Liver (tissue), 3 donors: ENCODE data around the gene TSPAN15.

Source experiments
- HNF4A ChIP-seq, 2 donors: conservative IDR thresholded peaks; 2 replicates each; pipeline ENCODE4 v1.6.1; 2016; ENCODE audit warnings: antibody characterized with exemption in 2 of 2, mild to moderate bottlenecking in 2 of 2
- JUND ChIP-seq, 2 donors: IDR thresholded peaks; 2 replicates each; pipeline ENCODE4 v1.6.1; 2016; ENCODE audit warnings: antibody characterized with exemption in 2 of 2
- RAD21 ChIP-seq, 2 donors: IDR thresholded peaks; 2 replicates each; pipeline ENCODE4 v1.6.1; 2016; ENCODE audit warnings: antibody characterized with exemption in 2 of 2, mild to moderate bottlenecking in 2 of 2
- RXRA ChIP-seq, 2 donors: IDR thresholded peaks; 2 replicates each; pipeline ENCODE4 v1.6.1; 2017 to 2018; ENCODE audit warnings: antibody characterized with exemption in 2 of 2, mild to moderate bottlenecking in 1 of 2
- SP1 ChIP-seq: IDR thresholded peaks from 2 replicates; pipeline ENCODE4 v1.6.1; 2018; ENCODE audit warnings: antibody characterized with exemption, mild to moderate bottlenecking
- TAF1 ChIP-seq: conservative IDR thresholded peaks from 2 replicates; pipeline ENCODE4 v1.6.1; 2016; ENCODE audit warnings: antibody characterized with exemption, mild to moderate bottlenecking
- YY1 ChIP-seq: IDR thresholded peaks from 2 replicates; pipeline ENCODE4 v1.6.1; 2016; ENCODE audit warnings: antibody characterized with exemption, mild to moderate bottlenecking
- TF ChIP-seq, protein P1 (sequence below): fragments of 150-350 bp; IDR thresholded peaks from 2 replicates; pipeline ENCODE4 v1.5.1; 2017; ENCODE audit warnings: improper control_type of control experiment, low read depth, low read length; ENCODE audit not compliant: missing input control
- TF ChIP-seq, protein P2 (sequence below): IDR thresholded peaks from 2 replicates; pipeline ENCODE4 v1.6.1; 2016; ENCODE audit warnings: antibody characterized with exemption
- TF ChIP-seq, protein P3 (sequence below): IDR thresholded peaks from 2 replicates; pipeline ENCODE4 v1.6.1; 2016; ENCODE audit warnings: antibody characterized with exemption
- TF ChIP-seq, protein P4 (sequence below): IDR thresholded peaks from 2 replicates; pipeline ENCODE4 v1.6.1; 2016; ENCODE audit warnings: antibody characterized with exemption, mild to moderate bottlenecking
- TF ChIP-seq, protein P5 (sequence below): IDR thresholded peaks from 2 replicates; pipeline ENCODE4 v1.6.1; 2016; ENCODE audit warnings: antibody characterized with exemption
- donor health status: healthy.
- donor health status: healthy.

DNA sequence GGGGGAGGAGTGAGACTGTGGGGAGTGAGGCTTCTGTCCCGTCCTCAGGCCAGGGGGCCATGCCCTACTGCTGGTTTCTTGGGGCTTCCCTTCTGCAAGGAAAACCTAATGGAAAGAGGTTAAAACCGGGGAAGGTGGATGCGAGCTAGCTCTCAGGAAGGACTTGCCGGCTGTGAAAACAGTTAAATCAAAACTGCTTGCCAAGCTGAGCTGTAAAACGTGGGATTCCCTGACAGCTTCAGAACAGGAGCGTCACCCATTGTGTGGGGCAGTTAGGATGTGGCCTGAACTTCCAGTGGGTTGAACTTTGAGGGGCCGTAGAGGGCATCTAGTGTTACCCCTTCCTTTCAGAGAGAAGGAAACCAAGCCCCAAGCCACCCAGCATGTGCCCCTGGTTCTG, 13.1 kb downstream of the TSPAN15 start:
- TF ChIP-seq, protein P1, sequence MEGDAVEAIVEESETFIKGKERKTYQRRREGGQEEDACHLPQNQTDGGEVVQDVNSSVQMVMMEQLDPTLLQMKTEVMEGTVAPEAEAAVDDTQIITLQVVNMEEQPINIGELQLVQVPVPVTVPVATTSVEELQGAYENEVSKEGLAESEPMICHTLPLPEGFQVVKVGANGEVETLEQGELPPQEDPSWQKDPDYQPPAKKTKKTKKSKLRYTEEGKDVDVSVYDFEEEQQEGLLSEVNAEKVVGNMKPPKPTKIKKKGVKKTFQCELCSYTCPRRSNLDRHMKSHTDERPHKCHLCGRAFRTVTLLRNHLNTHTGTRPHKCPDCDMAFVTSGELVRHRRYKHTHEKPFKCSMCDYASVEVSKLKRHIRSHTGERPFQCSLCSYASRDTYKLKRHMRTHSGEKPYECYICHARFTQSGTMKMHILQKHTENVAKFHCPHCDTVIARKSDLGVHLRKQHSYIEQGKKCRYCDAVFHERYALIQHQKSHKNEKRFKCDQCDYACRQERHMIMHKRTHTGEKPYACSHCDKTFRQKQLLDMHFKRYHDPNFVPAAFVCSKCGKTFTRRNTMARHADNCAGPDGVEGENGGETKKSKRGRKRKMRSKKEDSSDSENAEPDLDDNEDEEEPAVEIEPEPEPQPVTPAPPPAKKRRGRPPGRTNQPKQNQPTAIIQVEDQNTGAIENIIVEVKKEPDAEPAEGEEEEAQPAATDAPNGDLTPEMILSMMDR = no peak
- TF ChIP-seq RXRA (IDR thresholded peaks at IDR 0.05) = no peak
- TF ChIP-seq TAF1 = no peak
- TF ChIP-seq, protein P2, sequence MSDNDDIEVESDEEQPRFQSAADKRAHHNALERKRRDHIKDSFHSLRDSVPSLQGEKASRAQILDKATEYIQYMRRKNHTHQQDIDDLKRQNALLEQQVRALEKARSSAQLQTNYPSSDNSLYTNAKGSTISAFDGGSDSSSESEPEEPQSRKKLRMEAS = no peak
- TF ChIP-seq JUND (IDR thresholded peaks at IDR 0.05) = no peak
- TF ChIP-seq, protein P3, sequence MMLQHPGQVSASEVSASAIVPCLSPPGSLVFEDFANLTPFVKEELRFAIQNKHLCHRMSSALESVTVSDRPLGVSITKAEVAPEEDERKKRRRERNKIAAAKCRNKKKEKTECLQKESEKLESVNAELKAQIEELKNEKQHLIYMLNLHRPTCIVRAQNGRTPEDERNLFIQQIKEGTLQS = no peak
- TF ChIP-seq RAD21 (IDR thresholded peaks at IDR 0.05) = no peak
- TF ChIP-seq, protein P4, sequence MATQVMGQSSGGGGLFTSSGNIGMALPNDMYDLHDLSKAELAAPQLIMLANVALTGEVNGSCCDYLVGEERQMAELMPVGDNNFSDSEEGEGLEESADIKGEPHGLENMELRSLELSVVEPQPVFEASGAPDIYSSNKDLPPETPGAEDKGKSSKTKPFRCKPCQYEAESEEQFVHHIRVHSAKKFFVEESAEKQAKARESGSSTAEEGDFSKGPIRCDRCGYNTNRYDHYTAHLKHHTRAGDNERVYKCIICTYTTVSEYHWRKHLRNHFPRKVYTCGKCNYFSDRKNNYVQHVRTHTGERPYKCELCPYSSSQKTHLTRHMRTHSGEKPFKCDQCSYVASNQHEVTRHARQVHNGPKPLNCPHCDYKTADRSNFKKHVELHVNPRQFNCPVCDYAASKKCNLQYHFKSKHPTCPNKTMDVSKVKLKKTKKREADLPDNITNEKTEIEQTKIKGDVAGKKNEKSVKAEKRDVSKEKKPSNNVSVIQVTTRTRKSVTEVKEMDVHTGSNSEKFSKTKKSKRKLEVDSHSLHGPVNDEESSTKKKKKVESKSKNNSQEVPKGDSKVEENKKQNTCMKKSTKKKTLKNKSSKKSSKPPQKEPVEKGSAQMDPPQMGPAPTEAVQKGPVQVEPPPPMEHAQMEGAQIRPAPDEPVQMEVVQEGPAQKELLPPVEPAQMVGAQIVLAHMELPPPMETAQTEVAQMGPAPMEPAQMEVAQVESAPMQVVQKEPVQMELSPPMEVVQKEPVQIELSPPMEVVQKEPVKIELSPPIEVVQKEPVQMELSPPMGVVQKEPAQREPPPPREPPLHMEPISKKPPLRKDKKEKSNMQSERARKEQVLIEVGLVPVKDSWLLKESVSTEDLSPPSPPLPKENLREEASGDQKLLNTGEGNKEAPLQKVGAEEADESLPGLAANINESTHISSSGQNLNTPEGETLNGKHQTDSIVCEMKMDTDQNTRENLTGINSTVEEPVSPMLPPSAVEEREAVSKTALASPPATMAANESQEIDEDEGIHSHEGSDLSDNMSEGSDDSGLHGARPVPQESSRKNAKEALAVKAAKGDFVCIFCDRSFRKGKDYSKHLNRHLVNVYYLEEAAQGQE = no peak
- no peak for TF ChIP-seq YY1
- no peak for TF ChIP-seq SP1
- no peak for TF ChIP-seq HNF4A (conservative IDR thresholded peaks at IDR 0.05)
- TF ChIP-seq, protein P5, sequence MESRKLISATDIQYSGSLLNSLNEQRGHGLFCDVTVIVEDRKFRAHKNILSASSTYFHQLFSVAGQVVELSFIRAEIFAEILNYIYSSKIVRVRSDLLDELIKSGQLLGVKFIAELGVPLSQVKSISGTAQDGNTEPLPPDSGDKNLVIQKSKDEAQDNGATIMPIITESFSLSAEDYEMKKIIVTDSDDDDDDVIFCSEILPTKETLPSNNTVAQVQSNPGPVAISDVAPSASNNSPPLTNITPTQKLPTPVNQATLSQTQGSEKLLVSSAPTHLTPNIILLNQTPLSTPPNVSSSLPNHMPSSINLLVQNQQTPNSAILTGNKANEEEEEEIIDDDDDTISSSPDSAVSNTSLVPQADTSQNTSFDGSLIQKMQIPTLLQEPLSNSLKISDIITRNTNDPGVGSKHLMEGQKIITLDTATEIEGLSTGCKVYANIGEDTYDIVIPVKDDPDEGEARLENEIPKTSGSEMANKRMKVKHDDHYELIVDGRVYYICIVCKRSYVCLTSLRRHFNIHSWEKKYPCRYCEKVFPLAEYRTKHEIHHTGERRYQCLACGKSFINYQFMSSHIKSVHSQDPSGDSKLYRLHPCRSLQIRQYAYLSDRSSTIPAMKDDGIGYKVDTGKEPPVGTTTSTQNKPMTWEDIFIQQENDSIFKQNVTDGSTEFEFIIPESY = no peak
